ENCODE data around the gene STARD3. TPM values are rescaled to one million over a fixed set of nuclear protein-coding genes. Genes with fewer than 3 reads are reported as not detected.

Gene STARD3
- total RNA-seq, 6 experiments from 2014 or later = 44.0 to 52.3 (median 46.3) TPM

DNA sequence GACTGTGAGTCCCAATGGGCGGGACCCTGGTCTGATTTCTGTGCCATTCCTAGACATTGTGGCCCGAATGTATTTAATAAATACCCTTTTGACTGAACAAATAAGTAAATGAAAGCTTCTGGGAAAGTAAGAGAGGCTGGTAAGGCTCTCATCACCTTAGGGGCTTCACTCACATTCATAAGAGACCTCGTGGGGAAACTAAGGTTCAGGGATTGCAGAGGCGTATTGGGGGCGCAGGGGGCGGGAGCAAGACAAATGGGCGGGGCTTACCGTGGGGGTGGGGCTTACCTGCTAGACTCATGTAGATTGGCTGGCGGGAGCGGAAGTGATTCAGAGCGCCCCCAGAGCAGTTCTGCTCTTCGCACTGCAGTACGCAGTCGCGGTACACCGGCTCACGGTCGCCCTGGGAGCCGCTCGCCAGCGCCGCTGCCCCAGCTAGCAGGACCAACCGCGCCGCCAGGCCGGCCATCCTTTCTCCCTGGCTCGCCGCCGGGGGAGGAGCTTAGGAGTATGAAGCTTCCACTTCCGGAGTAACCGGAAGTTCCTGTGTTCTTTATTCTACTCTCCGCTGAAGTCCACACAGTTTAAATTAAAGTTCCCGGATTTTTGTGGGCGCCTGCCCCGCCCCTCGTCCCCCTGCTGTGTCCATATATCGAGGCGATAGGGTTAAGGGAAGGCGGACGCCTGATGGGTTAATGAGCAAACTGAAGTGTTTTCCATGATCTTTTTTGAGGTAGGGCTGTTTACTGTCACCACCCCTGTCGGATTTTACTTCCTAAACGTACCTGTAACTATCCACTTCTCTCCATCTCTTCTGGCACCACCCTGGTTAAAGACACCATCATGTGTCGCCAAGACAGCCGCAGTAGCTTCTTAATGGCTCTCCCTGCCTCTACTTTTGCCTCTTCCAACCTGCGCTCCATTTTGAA is 50.9 kb downstream of the STARD3 start, which contains the start of gene PGAP3:
Gene PGAP3, minus strand, starts transcription at position 512 of the 929 bp plus-strand sequence. Its CDS starts 43 bp downstream, at position 469.
- peaks cover 21% of the 10 kb centered on the region for H3K4me1 Mint-ChIP-seq (ENCODE audit: low read depth)
- H3K9me3 Mint-ChIP-seq = no peaks in the 10 kb centered on the region
- peaks cover 16% of the 10 kb centered on the region for H3K36me3 Mint-ChIP-seq (ENCODE audit: low read depth)
- H3K27ac Mint-ChIP-seq = peak within 1 kb of the TSS; percentile 88
- TF ChIP-seq, protein P1, sequence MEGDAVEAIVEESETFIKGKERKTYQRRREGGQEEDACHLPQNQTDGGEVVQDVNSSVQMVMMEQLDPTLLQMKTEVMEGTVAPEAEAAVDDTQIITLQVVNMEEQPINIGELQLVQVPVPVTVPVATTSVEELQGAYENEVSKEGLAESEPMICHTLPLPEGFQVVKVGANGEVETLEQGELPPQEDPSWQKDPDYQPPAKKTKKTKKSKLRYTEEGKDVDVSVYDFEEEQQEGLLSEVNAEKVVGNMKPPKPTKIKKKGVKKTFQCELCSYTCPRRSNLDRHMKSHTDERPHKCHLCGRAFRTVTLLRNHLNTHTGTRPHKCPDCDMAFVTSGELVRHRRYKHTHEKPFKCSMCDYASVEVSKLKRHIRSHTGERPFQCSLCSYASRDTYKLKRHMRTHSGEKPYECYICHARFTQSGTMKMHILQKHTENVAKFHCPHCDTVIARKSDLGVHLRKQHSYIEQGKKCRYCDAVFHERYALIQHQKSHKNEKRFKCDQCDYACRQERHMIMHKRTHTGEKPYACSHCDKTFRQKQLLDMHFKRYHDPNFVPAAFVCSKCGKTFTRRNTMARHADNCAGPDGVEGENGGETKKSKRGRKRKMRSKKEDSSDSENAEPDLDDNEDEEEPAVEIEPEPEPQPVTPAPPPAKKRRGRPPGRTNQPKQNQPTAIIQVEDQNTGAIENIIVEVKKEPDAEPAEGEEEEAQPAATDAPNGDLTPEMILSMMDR (IDR thresholded peaks at IDR 0.05) = 0 out of 2 replicates have a peak, but pooled peaks have one; percentile 18
- peak; percentile 87 for DNase-seq
- no peaks in the 10 kb centered on the region; the same call in none of the 2 replicates for H3K27me3 Mint-ChIP-seq (ENCODE audit: insufficient read depth)
- H3K4me3 Mint-ChIP-seq = peak within 1 kb of the TSS; percentile 90

DNA sequence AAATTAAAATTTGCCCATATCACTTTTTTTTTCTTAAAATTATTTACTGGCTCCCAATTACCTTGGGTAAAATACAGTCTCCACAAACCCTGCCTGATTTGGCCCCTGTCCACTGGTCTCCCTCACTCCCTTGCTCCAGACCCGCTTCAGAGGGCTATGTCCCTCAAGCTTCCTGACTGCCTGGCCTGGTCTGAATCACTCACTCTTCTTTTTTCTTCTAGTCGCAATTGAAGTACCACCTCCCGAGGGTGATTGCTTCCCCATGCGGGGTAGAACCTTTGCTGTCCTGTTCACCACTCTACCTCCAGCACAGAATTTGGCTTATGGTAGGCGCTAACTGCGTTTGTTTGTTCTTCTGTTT is 51.5 kb downstream of the STARD3 start:
- Mint-ChIP-seq H3K4me3 (peak overlapping the region; percentile 90), H3K27me3 (ENCODE audit: insufficient read depth) (no peaks in the 10 kb centered on the region; the same call in none of the 2 replicates), H3K9me3 (no peaks in the 10 kb centered on the region), H3K4me1 (ENCODE audit: low read depth) (peaks cover 21% of the 10 kb centered on the region), H3K36me3 (ENCODE audit: low read depth) (peaks cover 16% of the 10 kb centered on the region), H3K27ac (peak overlapping the region; percentile 88)
- TF ChIP-seq, protein P1 (IDR thresholded peaks at IDR 0.05) = no peak
- DNase-seq = no peak

DNA sequence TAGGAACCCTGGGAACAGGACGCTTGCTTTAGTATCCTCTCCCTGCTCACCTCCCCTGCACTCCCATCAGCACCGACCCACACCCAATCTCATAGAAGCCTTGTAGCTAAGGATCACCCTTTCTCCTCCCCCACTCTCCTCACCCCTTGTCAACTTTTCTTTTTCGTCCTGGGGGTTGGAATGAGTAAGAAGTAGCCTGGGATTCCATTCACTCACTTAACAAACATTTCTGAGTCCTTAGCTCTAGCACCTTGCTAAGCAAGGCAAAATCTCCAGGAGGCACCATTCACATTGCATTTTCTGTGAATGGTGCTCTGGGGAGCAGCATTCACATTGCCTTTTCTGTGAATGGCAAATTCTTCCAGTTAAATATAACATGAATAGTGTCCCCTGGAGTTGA is 52.0 kb downstream of the STARD3 start:
- no peak for DNase-seq
- peak overlapping the region; percentile 88 for H3K27ac Mint-ChIP-seq
- no peaks in the 10 kb centered on the region for H3K9me3 Mint-ChIP-seq
- H3K4me1 Mint-ChIP-seq (ENCODE audit: low read depth) = peaks cover 21% of the 10 kb centered on the region
- TF ChIP-seq, protein P1 (IDR thresholded peaks at IDR 0.05) = no peak
- H3K36me3 Mint-ChIP-seq (ENCODE audit: low read depth) = peaks cover 16% of the 10 kb centered on the region
- H3K4me3 Mint-ChIP-seq = peak overlapping the region; percentile 90
- no peaks in the 10 kb centered on the region; the same call in none of the 2 replicates for H3K27me3 Mint-ChIP-seq (ENCODE audit: insufficient read depth)

DNA sequence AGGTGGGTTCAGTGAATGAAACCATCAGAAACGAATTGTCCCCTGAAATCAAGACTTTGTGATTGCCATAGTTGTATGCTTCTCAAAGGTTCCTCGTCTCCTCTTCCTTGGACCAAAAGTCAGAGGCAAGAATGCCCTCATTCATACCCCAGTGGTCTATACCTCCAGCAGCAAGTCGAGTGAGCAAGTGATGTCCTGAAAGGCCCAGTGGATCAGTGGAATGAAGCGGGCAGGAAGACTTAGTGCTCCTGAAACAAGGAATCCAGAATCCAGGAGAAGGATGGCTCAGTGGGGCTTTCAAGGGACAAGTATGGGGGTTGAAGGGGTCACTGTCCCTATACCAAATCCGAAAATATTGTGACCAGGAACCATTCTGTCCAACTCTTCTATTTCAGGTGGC is 57.6 kb downstream of the STARD3 start:
- H3K27ac Mint-ChIP-seq = no peak overlapping the region
- H3K9me3 Mint-ChIP-seq = no peaks in the 10 kb centered on the region
- TF ChIP-seq, protein P1 (IDR thresholded peaks at IDR 0.05) = no peak
- no peak for DNase-seq
- peaks cover 1% of the 10 kb centered on the region; the same call in 1 of the 2 replicates for H3K27me3 Mint-ChIP-seq (ENCODE audit: insufficient read depth)
- no peaks in the 10 kb centered on the region for H3K36me3 Mint-ChIP-seq (ENCODE audit: low read depth)
- no peak overlapping the region for H3K4me3 Mint-ChIP-seq
- H3K4me1 Mint-ChIP-seq (ENCODE audit: low read depth) = peaks cover 10% of the 10 kb centered on the region

DNA sequence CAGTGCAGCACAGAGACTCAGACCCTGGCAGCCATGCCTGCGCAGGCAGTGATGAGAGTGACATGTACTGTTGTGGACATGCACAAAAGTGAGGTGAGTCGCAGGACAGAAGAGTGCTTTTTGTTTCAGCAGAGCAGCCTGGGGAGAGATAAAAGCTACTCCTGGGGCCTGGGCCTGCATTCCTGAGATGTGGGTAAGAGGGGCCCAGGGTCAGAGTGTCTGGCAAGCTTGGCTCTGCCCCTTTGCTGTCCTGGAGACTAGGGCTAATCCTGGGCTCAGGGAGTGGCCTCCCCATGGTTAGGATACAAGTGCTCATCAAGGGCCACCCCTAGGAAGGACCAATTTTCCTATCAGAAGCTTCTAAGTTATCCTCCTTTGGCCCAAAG is 58.1 kb downstream of the STARD3 start:
- Mint-ChIP-seq H3K9me3 (no peaks in the 10 kb centered on the region), H3K27ac (no peak overlapping the region), H3K4me3 (no peak overlapping the region), H3K27me3 (ENCODE audit: insufficient read depth) (peaks cover 1% of the 10 kb centered on the region; the same call in 1 of the 2 replicates), H3K36me3 (ENCODE audit: low read depth) (no peaks in the 10 kb centered on the region), H3K4me1 (ENCODE audit: low read depth) (peaks cover 10% of the 10 kb centered on the region)
- DNase-seq = no peak
- TF ChIP-seq, protein P1 (IDR thresholded peaks at IDR 0.05) = no peak

All from HFFc6 (cell line).